DMS53 (cell line): ENCODE results near the gene HCRTR2.

ENCODE experiments used
- DNase-seq: peaks from one replicate; lab custom pipeline; 2025; lab: John Stamatoyannopoulos, UW

HCRTR2 gene

GRCh38 chr6:55327169-55327568 is 152.9 kb downstream of the HCRTR2 start, which contains the start of gene GFRAL:
TSS of gene GFRAL (plus strand) at chr6:55327469. CDS start at chr6:55327555, 86 bp downstream.
- DNase-seq = no peak
